GM21360 (cell line): ENCODE data around the gene FAM83F.

Experiments
- ATAC-seq: cut with Tn5 transposase; IDR thresholded peaks from one replicate; pipeline ENCODE4 v1.9.1; 2021; ENCODE audit warnings: mild to moderate bottlenecking, moderate library complexity; ENCODE audit not compliant: unreplicated experiment

FAM83F gene

GRCh38 chr22:39962071-39962470, 32.7 kb upstream of the FAM83F start:
- no peak for ATAC-seq

- ATAC-seq = no peak
These were observed 29.0 kb upstream of the FAM83F start for GRCh38 chr22:39965748-39966147.

DNA sequence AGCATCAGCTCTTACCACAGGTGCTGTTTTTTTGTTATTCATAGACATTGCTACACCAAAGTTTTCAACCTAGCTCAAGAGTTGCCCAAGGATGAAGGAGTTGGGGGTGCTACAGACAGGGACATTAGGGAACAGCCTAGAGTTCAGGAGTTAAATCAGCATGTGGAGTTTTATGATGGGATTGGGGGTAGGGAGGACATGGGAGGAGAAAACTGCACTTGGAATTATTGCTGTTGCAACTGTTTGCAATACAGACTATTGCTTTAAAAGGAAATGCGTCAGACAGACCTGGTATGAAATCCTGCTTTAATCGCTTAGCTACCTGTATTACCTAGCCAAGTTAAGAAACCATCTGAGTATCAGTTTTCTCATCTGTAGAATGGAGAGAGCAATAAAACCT, 28.3 kb upstream of the FAM83F start:
- no peak for ATAC-seq

DNA sequence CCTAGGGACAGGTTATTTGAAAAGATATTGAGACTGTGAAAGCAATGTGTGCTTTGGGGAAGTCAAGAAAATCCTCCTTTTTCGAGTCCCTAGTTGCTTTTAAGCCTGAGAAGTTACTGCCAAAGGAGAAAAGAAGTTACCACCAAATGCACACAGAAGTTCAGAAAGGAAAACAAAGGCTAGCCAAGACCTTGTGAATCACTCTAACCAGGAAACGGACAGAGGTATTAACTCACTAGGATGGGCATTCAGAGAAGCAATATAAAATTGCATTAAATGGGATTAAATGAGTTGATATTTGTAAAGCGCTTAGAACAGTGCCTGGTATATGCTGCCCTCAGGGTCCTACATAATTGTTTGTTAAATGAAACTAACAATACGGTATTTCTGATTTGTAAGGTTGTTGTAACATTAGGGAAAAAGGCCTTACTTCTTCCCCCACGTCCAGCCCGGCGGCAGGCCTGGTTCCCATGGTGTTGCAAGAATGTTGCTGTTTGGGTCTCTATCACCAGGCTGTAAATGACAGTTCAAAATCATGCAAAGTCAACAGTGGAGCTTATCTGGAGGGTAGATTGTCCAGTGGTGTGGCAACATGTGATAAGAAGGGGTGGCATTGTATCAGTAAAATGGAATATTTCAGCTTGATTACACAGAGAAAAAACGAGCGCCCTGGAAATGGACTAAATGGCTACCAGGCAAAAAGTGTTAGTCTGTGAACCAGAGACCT, 27.5 kb upstream of the FAM83F start:
- ATAC-seq = no peak

- no peak for ATAC-seq
These were observed 26.5 kb upstream of the FAM83F start for GRCh38 chr22:39967996-39968972.

DNA sequence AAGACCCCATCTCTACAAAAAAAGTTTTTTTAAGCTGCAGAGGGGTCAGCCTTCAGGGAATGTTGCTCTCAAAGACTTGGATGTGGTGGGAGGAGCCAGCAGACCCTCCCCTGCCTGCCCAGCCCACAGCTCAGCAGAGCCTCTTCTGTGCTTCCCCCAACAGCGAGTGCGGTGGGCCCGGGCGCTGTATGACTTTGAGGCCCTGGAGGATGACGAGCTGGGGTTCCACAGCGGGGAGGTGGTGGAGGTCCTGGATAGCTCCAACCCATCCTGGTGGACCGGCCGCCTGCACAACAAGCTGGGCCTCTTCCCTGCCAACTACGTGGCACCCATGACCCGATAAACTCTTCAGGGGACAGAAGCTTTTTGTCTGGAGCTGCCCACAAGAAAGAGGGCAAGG, 24.0 kb upstream of the FAM83F start:
- no peak for ATAC-seq

- no peak for ATAC-seq
These were observed 22.1 kb upstream of the FAM83F start for GRCh38 chr22:39972641-39973040.

DNA sequence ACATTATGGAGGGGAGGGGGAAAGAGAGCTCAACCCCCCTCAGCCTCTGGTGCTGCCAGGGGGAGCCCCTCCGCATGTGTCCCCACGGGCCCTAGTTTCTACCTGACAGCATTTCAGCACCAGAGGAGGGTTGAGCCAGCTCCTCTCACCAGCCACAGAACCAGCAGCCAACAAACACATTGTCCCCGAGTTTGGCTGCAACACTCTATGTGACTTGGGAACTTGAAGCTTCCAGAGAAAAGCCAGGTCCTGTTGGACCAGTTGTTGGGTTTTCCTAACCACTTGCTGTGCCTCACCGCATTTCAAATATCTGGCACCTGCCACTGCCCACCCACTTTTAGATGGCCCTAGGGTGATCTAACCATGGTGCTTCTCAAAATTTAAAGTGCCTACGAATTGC, 21.1 kb upstream of the FAM83F start:
- ATAC-seq = no peak

GRCh38 chr22:39974065-39974464, 20.7 kb upstream of the FAM83F start:
- ATAC-seq = no peak

DNA sequence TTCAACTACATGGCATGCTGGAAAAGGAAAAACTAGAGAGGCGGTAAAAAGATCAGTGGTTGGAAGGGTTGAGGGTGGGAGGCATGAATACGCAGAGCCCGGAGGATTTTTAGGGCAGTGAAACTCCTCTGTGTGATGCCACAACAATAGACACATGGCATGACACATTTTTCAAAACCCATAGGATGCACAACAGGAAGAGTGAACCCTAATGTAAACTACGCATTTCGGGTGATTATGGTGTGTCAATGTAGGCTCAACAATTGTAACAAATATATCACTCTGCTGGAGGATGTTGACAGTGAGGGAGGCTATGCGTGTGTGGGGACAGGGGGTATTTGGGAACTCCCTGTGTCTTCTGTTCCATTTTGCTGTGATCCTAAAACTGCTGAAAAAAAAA, 15.7 kb upstream of the FAM83F start:
- no peak for ATAC-seq

DNA sequence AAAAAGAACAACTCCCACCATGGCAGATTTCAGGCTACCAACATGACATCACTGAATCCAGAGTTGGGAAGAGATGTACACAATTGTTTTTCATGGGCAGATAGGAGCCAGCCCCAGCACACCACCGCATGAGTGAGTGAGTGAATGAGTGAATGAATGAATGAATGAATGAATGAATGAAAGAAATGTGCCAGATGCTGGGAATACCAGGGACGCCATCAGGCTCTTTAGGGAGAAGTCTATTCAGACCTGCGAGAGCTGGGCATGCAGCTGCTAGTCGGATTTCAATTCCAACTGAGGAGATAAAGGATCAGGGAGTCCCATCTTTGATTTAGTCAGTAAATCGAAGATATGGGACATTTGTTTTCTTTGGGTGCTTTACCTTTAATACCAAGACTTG, 15.3 kb upstream of the FAM83F start:
- no peak for ATAC-seq

DNA sequence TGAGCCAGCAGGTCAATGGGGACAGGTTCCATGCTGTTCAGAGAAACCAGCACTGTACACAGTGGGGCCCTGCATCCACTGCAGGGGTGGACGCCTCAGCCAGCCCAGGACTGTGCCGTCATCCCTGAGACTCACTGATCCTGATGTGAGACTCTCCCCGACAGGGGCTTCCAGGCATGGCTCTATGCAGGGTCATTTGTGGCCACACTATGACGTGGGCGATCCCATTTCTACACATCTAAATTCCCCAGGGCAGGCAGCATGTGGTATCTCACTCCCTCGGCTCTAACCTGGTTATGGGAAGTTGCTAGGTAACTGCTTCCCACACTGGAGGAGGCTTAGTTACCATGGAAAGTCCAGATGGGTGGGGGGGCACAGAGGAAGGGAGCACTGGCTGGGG, 14.2 kb upstream of the FAM83F start:
- ATAC-seq = no peak

- no peak for ATAC-seq
These were observed 11.4 kb upstream of the FAM83F start for GRCh38 chr22:39983346-39983745.

GRCh38 chr22:39984006-39984405, 10.7 kb upstream of the FAM83F start:
- ATAC-seq = no peak

DNA sequence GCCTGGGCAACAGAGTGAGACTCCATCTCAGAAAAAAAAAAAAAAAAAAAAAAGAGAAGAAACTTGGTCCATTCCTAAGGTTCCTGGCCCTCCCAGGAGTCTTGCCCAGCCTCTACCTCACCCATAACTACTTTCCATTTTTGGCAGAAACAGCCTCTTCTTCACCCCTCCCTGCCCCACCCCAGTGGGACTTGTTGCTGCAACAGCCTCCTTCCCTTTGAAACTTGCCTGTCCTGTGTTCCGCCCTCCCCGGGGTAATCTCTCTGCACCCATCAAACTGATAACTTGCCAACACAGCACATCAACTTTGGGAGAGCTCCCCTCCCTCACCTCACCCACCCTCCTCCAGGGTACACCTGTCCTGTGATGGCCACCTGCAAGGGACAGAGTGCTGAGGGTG, 10.0 kb upstream of the FAM83F start:
- no peak for ATAC-seq

- ATAC-seq = no peak
These were observed 9.2 kb upstream of the FAM83F start for GRCh38 chr22:39985383-39986035.

DNA sequence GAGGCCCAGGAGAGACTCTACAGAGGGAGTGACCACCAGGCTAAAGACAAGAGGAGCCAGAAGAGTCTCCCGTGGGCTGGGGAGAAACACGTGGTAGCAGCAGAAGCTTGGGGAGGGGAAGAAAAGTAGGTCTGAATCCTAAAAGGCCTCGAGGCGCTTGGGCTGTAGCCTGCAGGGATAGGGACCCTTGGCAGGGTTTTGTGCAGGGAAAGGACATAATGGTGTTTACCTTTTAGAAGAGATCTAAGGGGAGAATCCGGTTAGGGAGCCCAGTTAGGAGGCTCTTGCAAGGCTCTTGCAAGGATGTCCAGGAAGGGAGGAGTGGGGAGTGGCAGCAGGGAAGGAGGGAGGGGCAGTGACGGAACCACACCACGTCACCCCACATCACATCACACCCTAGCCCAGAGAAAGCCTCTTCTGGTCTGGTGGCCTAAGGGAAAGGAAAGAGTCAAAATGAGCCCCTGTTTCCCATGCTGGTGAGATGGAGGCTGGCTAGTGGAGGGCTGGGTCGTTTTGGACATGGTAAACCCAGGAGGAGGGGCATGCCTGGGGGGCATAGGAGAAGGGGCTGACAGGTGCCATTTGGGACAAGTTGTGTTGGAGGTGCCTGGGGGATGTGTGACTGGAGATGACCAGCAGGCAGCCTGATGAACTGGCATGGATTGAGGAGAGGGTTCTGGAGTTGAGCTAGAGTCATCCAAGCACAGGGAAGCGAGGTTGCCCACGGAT, 6.2 kb upstream of the FAM83F start:
- ATAC-seq = no peak

DNA sequence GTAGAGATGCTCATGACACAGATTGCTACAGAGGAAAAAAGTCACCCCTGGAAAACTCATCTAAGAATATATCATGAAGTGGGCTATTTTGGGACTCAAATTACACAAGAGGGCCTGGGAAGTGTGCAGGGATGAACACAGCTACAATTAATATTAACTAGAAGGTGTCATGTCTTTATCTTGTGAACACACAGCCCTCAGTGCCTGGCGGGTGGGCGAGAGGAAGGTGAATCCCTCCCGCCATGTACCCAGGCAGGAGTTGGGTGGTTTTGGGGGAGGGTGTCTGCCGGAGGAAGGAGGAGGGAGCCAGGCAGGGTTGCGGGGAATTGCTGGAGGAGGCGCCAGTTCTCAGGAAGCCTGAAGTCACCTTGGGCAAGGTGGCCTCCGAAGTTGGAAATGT, 5.1 kb upstream of the FAM83F start:
- ATAC-seq = no peak

DNA sequence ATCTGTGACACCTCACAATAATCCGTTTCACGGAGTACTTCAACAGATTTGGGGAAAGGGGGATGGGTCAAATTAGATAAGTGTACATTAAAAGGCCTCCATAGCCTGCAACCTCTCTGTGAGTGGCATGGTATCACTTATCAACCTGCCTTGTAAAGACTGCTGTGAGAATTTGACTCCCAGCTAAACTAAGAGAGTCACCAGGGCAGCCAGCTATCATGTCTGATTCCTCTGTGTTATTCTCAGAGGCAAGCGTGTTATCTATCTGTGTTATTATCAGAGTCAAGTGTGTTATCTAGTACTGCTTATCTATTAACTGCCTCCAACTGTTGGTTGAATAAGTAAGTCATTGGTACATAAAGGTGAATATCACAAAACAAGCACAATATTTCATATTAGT, 4.1 kb upstream of the FAM83F start:
- no peak for ATAC-seq

DNA sequence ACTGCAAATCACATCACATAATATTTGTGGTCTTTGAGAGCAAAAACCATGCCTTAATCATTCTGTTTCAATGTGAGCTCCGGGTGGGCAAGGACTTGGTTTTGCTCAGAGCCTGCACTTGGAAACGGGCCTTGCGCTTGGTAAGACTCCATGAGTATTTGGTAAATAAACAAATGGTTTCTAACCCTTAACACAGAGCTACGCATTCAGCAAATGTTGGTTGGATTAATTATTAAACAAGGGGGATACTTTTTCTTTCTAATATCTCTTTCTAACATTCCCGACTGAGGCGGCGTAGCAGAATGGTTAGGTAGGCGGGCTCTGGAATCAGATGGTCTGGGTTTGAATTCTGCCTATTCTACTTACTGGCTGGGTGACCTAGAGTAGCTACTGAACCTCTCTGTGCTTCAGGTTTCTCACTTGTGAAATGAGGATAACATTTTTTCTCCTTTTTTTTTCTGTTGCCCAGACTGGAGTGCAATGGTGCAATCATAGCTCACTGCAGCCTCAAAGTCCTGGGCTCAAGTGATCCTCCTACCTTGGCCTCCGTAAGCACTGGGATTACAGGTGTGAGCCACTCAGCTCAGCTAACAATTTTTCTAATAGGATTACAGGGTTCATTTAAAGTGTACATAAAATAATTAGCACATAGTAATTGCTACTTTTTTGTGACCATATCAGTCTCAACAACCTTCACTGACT, 3.4 kb upstream of the FAM83F start:
- no peak for ATAC-seq
